ENCODE results near the gene TNFRSF13B. TPM values are rescaled to one million over a fixed set of nuclear protein-coding genes. Genes with fewer than 3 reads are reported as not detected.
A peak's percentile ranks its signal among the peaks of the same experiment; 100 is the strongest.
"Not testable (repeated sequence)": the region's sequence is repeated elsewhere in the genome, so short reads cannot be mapped to it uniquely, and the experiment has no call there.

TNFRSF13B gene
- total RNA-seq, 1 donor from 2014 or later = not detected

DNA sequence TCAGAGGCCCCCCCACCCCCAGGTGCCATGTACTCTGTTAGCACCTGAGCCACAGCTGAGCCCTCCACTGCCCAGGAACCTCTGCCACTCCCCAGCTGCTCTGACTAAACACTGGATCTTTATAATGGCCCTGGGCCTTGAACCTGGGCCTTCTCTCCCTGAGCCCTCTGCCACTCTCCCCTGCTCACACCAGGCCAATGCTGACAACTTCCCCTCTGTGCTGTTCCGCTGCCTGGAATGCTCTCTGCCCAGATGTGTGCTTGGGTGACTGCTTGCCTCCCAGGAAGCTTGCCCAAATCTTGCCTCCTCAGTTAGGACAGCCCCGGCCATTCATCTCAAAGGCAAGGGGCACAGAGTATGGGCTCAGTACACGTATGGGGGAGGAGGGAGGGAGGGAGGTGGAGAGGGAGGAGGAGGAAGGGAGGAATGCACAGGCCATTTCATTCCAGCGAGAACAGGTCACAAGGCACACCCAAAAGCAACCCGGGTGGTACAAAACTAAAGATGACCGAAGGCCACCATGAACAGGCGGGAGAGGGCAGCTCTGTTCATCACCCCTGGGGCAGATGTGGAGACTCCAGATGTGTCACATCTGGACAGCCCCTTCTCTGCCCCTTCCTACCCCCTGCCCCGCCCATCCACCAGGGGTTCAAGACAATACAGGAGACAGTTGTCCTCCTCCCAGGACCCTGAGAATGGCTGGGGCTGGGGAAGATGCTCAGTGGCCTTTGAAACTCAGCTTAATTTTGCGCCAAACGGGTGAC lies 15.3 kb upstream of the TNFRSF13B start:
- DNase-seq (ENCODE audit: low read depth) = no peak

DNA sequence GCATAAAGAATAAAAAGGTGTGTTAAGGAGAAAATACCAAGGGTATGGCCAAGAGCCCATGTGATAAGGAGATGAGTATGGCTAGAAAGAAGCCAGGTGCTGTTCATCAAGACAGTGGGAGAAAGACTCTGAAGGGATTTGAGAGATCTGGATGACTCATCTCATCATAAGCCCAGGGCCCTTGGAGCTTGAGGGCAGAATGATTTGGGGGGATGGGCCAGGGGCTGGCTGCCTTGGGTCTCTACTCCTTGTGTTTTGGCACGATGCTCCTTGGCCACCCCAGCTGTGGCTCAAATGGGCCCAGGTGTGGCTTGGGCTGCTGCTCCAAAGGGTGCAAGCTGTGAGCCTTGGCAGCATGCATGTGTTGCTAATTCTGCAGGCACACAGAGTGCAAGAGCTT lies 14.5 kb upstream of the TNFRSF13B start:
- no peak for DNase-seq (ENCODE audit: low read depth)

DNA sequence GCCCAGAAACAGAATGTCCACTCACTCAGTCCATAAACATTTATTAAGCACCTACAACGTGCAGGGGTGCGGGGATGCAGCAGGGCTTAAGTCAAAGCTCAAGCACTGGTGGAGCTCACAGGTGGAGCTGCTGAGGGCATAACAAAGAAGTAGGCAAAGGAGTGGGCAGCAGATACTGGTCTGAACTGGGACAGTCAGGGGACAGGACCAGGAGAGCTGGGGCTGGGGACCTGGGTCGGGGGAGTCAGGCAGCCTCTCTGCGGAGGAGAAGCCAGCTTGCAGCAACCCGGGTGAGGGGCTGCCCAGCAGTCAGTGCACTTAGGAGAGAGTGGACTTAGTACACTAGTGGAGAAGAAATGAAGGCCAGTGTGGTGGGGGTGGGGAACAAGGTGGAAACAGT lies 10.0 kb upstream of the TNFRSF13B start:
- DNase-seq (ENCODE audit: low read depth) = no peak

DNA sequence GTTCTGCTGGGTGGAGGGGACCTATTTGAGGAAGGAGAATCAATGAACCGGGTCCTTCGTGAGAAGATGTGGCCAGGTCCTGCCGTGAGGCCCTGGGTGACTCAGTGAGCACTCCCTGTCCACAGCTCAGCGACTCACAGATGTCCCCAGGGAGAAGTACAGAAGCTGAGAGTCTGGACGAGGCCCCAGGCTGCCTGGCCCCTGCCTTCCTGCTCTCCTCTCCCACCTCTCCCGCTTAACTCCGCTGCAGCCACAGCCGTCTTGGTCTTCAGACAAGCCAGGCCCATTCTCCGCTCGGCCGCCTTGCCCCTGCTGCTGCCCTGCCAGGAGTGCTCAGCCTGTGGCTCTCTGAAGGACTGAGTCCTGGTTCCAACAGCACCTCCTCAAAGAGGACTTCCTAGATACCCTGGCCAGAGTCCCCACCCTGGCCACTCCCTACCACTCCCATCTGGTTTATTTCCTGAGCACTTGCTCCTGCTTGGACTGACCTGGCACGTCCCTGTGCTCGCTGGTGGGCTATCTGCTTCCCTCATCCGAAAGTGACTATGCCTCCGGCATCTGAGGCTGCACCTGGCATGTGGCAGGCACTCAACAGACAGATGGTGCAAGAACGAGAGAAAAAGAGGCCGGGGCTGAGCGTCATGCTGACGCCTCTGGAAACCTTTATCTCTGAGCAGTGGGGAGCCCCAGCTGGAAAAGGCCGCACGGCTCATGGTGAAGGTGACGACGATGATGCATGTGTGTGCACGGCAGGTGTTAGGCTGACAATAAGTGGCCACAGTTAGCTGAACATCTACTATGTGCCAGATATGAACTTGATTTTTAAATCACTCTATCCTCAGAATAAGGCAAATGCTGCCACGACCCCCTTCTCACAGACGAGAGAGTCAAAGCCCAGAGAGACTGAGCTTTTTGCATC lies 9.2 kb upstream of the TNFRSF13B start:
- DNase-seq (ENCODE audit: low read depth) = no peak

DNA sequence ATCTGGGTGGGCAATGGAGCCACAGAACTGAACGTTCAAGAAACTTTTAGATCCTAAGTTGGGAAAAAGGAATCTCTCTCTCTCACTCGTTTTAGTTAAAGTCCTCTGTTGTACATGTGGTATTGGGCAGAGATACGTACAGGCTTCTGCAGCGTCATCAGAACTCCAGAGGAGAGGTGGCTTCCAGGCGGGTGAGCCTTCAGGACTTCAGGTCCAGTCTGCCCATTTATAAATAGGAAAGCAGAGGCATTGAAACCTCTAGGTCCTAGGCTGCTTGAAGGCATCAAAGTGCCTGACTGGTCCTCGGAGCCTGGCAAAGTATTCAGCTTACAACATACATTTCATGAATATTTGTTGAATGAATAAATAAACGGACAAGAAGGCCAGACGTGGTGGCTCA lies 8.1 kb upstream of the TNFRSF13B start:
- DNase-seq (ENCODE audit: low read depth) = no peak

DNA sequence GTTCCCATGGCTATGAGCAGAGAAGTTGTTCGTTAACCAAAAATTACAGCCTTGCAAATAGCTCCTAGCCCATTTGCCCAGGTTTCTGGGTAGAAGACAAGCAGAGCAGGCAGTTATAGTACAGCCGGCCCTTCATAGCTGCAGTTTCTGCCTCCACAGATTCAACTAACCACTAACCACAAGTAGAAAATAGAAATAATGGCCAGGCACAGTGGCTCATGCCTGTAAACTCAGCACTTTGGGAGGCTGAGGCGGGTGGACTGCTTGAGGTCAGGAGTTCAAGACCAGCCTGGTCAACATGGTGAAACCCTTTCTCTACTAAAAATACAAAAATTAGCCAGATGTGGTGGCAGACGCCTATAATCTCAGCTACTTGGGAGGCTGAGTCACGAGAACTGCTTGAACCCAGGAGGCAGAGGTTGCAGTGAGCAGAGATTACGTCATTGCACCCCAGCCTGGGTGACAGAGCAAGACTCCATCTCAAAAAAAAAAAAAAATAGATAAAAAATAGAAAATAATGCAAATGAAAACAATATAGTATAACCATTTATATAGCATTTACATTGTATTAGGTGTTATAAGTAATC lies 7.4 kb upstream of the TNFRSF13B start:
- DNase-seq (ENCODE audit: low read depth) = peak; percentile 45

DNA sequence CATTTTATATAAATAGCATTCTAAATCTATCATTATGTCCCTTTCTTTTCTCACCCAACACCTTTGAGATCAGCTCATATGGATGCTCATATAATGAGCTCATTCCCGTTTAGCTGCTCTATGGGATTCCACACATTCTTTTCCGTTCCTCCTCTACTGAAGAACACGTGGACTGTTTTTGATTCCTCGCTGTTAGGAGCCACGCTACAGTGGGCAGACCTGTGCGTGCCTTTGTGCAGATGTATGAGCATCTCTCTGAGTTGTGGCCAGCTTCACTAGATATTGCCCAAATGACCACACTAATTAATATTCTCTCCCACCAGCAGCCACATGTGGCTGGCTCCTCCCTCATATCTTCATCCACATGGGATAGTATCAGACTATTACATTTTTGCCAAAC lies 6.0 kb upstream of the TNFRSF13B start:
- DNase-seq (ENCODE audit: low read depth) = no peak

DNA sequence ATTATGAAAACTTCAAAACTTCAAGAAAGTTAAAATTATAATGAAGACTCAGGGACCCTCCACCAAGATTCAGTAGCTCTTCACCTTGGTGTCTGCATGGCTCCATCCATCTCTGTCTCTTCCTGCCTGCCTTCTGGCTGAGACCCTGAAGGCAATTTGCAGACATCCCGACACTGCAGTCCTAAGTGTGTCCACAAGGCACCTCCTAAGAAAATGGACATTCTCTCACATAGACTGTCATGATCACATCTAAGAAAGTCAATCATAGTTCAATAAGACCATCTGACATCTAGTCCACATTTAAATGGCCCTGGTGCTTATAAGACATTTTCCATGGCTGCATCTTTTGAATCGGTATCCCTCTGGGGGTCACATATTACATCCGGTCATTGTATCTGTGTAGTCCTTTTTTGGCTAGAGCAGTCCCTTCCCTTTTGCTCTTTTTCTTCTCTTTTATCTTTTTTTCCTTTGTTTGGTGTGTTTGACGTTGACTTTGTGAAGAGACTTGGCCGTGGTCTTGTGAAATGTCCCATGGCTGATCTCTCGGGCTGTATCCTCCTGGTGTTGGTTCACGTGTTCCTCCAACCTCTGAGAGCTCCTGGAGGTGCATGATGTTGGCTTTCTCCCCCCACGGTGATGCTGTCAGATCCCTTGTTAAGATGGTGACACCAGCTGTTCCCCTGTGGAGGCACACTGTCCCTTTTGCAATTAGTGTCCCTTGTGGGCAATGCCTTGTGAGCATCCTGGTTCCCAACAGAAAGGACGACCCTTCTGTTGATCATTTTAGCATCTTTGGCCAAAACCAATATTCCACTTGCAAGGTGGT lies 5.0 kb upstream of the TNFRSF13B start:
- DNase-seq (ENCODE audit: low read depth) = no peak

DNA sequence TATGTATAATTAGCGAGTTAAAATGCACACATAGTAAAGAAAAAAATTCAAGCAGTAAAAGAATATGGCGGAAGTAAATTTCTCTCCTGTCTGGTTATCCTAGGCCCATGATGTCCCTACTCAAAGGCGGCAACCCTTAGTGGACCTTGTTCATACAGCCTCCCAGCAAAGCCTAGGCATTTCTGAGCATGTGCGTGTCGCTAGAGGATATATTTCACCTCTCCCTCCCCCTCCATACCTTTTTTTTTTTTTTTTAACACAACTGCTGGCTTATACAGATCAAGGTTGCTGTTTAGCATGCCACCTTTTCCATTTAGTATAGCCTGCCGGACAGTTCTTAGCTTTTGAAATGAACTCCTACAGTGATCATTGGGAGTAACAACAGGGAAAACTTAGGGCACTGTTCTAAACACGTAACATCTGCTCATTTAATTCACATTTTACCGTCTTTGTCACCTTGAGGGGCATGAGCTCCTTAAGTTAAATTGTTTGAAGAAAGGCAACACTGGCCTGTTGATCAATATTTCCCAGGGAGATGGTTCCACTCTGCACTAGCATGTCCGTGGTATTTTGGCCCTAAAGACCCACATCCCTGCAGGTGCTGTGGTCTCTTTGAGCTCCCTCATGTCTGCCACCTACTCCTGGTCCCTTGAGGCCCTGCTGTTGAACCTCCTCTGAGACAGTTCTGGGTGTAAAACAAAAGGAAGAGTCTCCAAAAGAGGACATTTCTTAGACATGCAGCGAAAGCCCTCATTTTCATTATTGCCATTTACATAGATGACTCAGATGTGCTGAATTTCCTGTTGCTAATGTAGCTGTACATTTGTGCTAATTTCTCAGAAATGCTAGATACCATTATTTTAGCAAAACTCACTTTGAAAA lies 4.1 kb upstream of the TNFRSF13B start:
- DNase-seq (ENCODE audit: low read depth) = no peak

DNA sequence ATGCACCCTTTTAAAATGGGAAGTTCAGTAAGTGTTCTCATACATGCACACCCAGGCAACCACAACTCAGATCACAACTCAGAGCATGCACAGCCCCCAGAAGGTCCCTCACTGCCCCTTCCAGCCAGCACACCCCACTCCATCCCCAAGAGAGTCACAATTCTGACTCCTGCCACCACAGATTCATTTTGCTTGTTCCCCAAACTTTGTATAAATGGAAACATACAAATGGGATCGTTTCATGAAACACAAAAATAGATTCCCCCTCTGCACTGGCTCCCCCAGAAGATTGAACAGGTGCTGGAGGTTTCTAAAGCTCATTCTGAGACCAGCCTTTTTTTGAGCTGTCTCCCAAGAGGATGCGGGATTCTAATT lies 3.3 kb upstream of the TNFRSF13B start:
- no peak for DNase-seq (ENCODE audit: low read depth)

DNA sequence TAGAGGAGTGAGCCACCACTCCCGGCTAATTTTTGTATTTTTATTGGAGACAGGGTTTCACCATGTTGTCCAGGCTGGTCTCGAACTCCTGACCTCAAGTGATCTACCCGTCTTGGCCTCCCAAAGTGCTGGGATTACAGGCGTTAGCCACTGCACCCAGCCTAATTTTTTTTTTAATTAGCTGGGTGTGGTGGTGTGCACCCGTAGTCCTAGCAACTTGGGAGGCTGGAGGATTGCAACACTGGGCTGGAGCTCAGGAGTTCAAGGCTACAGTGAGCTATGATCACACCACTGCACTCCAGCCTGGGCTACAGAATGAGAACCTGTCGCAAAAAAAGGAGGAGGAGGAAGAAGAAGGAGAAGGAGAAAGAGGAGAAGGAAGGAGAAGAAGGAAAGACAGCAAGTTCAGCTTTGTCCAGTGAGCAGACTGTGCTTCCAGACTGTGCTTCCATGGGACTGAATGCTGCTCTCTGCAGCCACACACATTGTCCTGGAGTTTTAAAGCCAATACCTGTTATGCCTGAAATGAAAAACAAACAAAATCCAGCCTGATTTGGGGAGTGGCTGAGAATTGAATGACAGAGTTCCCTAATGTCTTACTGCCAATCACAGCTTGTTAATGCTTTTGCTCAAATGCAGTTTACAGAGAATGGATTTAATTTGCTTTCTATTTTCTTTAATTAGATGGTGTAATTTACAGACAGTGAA lies 2.8 kb upstream of the TNFRSF13B start:
- no peak for DNase-seq (ENCODE audit: low read depth)

DNA sequence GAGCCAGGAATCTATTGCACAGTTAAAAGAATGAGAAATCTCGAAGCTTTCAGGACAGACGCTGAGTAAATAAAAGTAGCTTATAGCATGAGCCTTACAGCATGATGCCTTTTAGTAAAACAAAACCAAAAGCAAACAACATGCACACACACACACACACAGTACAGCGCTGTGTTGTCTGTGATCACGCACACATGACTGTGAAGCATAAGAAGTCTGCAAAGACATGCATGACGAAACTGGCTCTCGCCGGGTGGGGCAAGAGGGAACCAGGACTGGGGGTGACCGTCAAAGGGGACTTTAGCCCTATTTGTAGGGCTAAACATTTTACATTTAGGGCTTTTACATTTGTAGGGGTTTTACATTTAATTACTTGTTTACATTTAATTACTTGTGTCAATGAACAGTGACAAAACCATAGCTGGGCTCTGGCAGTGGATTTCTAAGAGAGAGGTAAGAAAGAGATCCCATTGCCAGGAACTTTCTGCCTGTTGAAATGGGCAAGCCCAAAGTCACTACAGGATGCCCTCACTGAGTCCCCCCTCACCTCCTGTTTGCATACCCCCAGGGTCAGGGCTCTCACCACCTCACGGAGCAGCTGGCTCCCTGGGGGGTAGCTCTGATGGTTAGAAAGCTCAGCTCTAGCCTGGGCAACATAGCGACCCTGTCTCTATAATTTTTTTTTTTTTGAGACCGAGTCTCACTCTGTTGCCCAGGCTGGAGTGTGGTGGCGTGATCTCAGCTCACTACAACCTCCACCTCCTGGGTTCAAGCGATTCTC lies 2.0 kb upstream of the TNFRSF13B start:
- DNase-seq (ENCODE audit: low read depth) = no peak

DNA sequence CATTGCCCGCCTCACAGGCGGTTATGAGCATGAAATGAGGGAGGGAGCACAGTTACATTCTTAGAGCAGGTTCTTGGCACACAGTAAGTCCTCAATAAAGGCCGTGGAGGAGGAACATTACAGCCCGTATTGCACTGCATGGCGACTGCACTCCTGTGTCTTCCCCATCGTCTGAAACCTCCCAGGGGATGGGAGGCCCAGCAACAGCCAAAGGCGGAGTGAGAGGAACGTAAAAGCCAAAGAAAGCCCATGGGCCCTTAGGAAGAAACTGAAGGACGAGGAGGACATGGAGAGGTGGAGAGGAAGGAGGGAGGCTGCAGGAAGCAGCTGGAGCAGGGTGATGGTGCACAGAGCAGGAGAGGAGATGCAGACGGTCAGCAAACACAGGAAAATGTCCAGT lies 1.1 kb upstream of the TNFRSF13B start:
- DNase-seq (ENCODE audit: low read depth) = not testable (repeated sequence)

DNA sequence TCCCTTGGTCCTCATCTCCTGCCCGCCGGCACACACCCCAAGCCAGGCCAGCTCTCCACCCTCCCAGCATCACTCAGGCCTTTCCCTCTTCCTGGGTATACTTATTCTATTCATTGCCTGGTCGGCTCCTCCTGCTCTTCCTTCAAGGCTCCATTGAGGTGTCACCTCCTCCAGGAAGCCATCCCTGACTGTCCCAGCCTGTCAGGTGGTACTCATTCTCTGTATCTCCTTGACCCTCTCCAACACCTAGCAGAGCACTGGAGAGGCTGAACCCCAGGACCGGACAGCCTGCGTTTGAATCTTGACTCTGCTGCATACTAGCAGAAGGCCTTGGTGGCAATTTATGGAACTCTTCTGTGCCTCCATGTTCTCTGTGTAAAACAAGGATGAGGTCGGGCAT lies 428 bp upstream of the TNFRSF13B start:
- DNase-seq (ENCODE audit: low read depth) = no peak

DNA sequence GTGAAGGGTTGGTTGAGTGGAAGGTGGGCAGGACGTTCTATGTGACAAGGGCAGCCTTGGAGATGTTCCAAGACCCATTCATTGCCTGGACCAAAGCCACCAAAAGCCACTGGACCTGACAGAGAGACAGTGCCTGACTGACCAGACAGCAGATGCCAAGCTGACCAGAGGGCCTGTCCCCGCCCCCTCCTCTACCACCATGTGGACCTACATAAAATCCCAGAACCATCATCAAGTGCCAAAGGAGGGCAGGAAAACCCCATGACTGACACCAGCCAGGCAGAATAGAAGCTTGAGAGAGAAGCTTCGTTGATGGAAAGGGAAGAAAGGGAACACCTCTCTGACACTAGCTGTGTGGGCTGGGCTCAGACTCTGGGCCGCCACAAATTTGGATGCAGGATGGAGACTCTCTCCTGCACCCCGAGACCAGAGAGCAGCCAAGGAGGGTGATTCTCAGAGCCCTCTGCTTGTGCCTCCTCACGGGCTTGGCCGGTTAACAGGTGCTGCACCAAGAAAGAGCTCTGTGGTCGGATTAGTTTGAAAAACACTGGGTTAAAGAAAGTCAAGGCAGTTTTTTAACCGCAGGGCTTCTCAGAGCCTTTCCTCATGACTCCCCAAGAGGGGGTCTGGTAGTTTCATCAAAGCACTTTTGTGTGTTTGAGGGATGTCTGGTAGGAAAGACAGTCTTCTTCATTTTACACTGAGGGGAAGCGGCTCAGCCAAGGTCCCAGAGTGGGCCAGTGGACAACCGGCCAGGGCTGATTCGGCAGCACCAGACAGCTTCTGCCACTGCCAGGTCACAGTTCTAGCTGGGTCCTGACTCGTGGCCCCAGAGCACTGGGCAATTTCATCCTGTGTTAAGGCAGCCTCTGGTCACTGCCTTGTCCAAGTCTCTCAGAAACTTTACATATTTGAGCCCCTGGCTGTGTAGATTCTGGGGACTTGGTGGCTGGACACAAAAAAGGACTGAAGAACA lies 1.7 kb downstream of the TNFRSF13B start:
- DNase-seq (ENCODE audit: low read depth) = peak; percentile 51

DNA sequence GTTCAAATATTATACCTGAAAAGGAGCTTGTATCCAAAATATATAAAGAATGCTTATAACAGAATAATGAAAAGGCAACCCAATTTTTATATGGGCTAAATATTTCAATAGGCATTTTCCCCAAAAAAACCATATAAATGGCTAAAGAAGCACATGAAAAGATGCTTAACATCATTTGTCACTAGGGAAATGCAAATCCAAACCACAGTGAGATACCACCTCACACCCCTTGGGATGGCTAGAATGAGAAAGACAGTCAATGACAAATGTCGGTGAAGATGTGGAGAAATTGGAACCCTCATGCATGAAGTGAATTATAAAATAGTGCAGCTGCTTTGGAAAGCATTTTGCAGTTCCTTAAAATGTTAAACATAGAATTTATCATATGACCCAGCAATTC lies 3.1 kb downstream of the TNFRSF13B start:
- DNase-seq (ENCODE audit: low read depth) = no peak

DNA sequence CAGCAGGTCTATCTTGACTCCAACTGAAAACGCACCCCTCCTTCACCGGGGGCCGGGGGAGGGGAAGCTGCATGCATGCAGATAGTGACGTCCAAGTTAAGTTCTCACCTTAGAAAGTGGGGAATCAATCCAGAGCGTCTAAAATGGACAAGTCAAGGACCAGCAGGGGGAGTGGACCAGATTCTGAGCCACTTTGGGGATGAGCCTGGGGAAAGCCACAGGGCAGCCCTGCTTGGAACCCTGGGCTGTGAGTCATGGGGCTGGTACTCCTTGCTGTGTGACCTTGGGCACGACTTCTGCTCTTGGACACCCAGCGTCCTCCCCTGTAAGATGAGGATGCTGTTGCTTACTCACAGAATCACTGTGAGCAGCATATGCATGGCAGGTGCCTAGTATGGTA lies 9.1 kb downstream of the TNFRSF13B start:
- peak; percentile 43 for DNase-seq (ENCODE audit: low read depth)

DNA sequence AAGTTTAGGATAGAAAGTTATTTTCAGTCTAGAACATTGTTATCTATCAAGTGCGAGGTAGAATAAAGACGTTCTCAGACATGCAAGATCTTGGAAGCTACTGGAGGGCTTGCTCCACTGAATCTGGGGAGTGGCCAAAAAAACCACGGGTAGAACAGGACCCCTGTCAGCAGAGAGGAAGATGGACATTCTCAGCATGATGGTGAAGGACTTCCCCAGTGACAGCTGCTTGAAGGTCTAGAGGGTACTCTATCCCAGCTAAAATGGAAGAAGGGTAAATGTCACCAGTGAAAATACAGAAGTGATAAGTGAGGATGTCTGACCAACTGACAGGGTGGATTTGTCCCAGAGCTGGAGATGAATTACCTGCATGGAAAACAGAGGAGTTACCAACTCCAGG lies 10.1 kb downstream of the TNFRSF13B start:
- DNase-seq (ENCODE audit: low read depth) = no peak
